Lung (tissue), 12 donors: Measurements from ENCODE around the gene NPHP4. TPM values are rescaled to one million over a fixed set of nuclear protein-coding genes. Genes with fewer than 3 reads are reported as not detected.

Experiments used
- ATAC-seq: fragments of 200-7000 bp; cut with Tn5 transposase; one replicate; pipeline ENCODE4 v1.9.1; 2020; ENCODE audit warnings: moderate number of reproducible peaks; ENCODE audit not compliant: insufficient read depth, low FRiP score
- DNase-seq, 3 donors: peaks; one replicate each; pipeline ENCODE4 v3.0.0-alpha.2; 2013 to 2017
- H3K27ac ChIP-seq, 2 donors: one replicate each; pipeline ENCODE4 v1.5.1; 2013; ENCODE audit warnings: mild to moderate bottlenecking in 2 of 2, moderate library complexity in 2 of 2, control low read depth in 1 of 2, inconsistent platforms in 1 of 2, low read depth in 1 of 2, low read length in 1 of 2
- H3K27me3 ChIP-seq, 3 donors: one replicate each; pipeline ENCODE4 v1.5.1; 2013; ENCODE audit warnings: low read length in 2 of 3; ENCODE audit not compliant: control insufficient read depth in 3 of 3, insufficient read depth in 3 of 3
- H3K36me3 ChIP-seq, 4 donors: one replicate each; pipeline ENCODE4 v1.5.1; 2013; ENCODE audit warnings: low read length in 4 of 4, mild to moderate bottlenecking in 1 of 4, moderate library complexity in 1 of 4; ENCODE audit not compliant: control insufficient read depth in 4 of 4, insufficient read depth in 4 of 4
- H3K4me1 ChIP-seq, 5 donors: one replicate each; pipeline ENCODE4 v1.5.1; 2013; ENCODE audit warnings: low read length in 5 of 5, mild to moderate bottlenecking in 2 of 5, moderate library complexity in 1 of 5; ENCODE audit not compliant: control insufficient read depth in 5 of 5, insufficient read depth in 5 of 5
- H3K4me3 ChIP-seq: one replicate; pipeline ENCODE4 v1.5.1; 2013; ENCODE audit warnings: mild to moderate bottlenecking, control low read depth, moderate library complexity
- H3K9ac ChIP-seq, 2 donors: one replicate each; pipeline ENCODE4 v1.5.1; 2013; ENCODE audit warnings: low read length in 2 of 2, control low read depth in 1 of 2; ENCODE audit not compliant: insufficient read depth in 1 of 2
- H3K9me3 ChIP-seq, 4 donors: one replicate each; pipeline ENCODE4 v1.5.1; 2013; ENCODE audit warnings: low read length in 3 of 4, mild to moderate bottlenecking in 1 of 4, moderate library complexity in 1 of 4; ENCODE audit not compliant: control insufficient read depth in 4 of 4, insufficient read depth in 3 of 4
- CTCF ChIP-seq: IDR thresholded peaks from 2 replicates; pipeline ENCODE4 v1.5.1; 2012; ENCODE audit warnings: mild to moderate bottlenecking; ENCODE audit errors: control extremely low read depth, extremely low read depth
- whole genome bisulfite sequencing, 2 donors: extraction: QIAGEN DNeasy Blood & Tissue Kit; methylation state at CpG; one replicate each; pipeline ENCODE4 v1.1.7; 2013; 5-methylcytosine and 5-hydroxymethylcytosine counted together
- polyA plus RNA-seq, 2 donors: library from polyadenylated mRNA; stranded (reverse); fragments of 200-250 nt; gene quantifications; one replicate each; pipeline ENCODE4 v1.2.1, GENCODE V29; 2013
- total RNA-seq, 2 donors: library from RNA; depleted of rRNA in 1 of 2; stranded (reverse); fragments of >200 nt in 1 of 2; gene quantifications; one replicate each; pipeline ENCODE4 v1.2.1, GENCODE V29; 2014 to 2021
- donor health status: control.
- donor health status: control.
- donor health status: Bipolar disorder and iron deficiency.
- donor health status: healthy.
- donor health status: DM: yes; HTN: yes; CAD: no.

The NPHP4 gene
- total and polyA plus RNA-seq, 4 donors, result 6.0 to 23.3 (median 11.1) TPM

DNA sequence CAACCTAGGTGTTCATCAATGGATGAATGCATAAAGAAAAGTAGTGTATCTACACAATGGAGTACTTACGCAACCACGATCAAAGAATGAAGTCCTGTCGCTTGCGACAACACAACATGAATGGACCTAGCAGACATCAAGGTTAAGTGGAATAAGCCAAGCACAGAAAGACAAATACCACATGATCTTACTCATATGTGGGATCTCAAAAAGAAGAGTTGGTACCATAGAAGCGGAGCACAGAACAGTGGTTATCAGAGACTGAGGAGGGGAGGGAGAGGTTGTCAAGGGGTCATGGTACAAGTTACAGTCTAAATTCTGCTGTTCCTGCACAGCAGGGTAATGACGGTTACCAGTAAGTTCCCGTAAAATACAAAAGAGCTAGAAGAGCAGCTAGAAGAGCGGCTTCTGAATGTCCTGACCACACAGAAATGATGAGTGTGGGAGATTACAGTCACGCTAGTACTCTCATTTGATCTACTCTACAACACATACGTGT lies 36.7 kb downstream of the NPHP4 start:
- H3K9ac ChIP-seq, result no peak overlapping the region
- no peak overlapping the region for H3K27ac ChIP-seq
- no peak for ATAC-seq
- H3K9me3 ChIP-seq, result no peaks in the 10 kb centered on the region
- peaks cover 0 to 17% (median 4%) of the 10 kb centered on the region in 4 donors for H3K36me3 ChIP-seq
- no peak for TF ChIP-seq CTCF
- 90 to 95% methylated on average over 10 of the region's 10 CpGs for WGBS, 2 donors
- no peak overlapping the region for H3K4me3 ChIP-seq
- H3K27me3 ChIP-seq, result no peaks in the 10 kb centered on the region
- DNase-seq, result no peak
- peaks cover 0 to 16% (median 0%) of the 10 kb centered on the region in 5 donors for H3K4me1 ChIP-seq

DNA sequence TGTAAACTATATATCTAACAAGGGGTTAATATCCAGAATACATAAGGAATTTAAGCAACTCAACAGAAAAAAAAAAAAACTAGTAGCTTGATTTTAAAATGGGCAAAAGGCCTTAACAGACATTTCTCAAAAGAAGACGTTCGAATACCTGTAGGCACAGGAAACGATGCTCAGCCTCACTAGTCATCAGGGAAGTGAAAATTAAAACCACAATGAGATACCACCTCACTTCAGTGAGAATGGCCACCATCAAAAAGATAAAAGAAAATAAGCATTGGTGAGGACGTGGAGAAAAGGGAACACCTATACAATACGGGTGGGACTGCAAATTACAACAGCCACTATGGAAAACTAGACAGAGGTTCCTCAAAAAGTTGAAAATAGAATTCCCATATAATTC lies 37.3 kb downstream of the NPHP4 start:
- no peak overlapping the region for H3K27ac ChIP-seq
- DNase-seq (no peak), ATAC-seq (no peak)
- WGBS, 2 donors, result 80 to 82% methylated on average over 5 of the region's 5 CpGs
- no peaks in the 10 kb centered on the region for H3K9me3 ChIP-seq
- no peak overlapping the region for H3K4me3 ChIP-seq
- H3K4me1 ChIP-seq, result peaks cover 0 to 16% (median 0%) of the 10 kb centered on the region in 5 donors
- H3K9ac ChIP-seq, result no peak overlapping the region
- H3K36me3 ChIP-seq, result peaks cover 0 to 16% (median 4%) of the 10 kb centered on the region in 4 donors
- TF ChIP-seq CTCF, result no peak
- no peaks in the 10 kb centered on the region for H3K27me3 ChIP-seq

DNA sequence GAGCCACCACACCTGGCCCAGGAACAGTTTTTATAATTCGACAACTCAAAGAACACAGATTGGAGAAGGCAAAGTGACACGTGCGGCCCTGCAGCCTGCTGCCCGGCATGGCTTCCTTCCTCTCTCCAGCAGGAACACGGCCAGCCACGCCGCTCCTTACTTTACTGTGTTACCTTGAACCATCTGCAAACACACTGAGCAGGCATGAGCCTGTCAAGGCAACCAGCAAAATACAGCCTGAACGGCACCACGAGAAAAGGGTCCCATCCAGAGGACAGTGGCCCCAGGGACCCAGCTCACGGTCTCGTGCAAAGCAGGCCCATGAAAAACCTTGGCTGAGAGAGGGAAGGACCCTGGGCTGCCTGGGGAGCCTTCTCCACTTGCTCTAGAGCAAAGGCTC lies 38.8 kb downstream of the NPHP4 start:
- Histone ChIP-seq H3K4me3 (no peak overlapping the region), H3K4me1 (peaks cover 0 to 21% (median 4%) of the 10 kb centered on the region in 5 donors), H3K9me3 (no peaks in the 10 kb centered on the region), H3K27me3 (no peaks in the 10 kb centered on the region), H3K36me3 (peaks cover 0 to 10% (median 4%) of the 10 kb centered on the region in 4 donors), H3K9ac (no peak overlapping the region), H3K27ac (no peak overlapping the region)
- no peak for TF ChIP-seq CTCF
- 97% methylated on average over 11 of the region's 11 CpGs for WGBS, 2 donors
- DNase-seq, result no peak
- no peak for ATAC-seq

DNA sequence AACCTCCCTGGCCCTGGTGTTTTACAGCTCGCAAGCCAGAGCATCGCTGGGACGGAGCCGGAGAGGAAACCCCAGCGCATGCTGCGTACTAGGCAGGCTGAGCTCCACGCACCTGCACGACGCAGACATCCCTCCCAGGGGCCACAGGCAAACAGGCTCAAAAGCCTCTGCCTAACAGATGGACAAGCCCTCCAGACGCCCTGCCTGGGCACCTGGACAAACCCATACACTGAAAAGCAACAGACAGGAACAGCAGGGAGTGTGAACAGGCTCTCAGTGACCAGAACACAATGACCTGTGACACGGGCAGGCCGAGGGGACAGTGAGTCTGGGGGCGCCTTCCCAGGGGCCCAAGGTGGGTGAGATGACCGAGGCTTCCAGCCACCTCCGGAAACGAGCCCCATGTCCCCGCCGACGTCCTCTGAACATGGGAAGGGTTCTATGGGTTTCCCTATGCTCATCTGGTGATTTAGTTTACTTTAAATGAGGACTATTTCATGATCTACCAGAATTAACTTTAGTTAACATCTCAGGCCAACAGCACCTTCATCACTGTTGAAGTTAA lies 40.3 kb downstream of the NPHP4 start:
- DNase-seq (no peak), ATAC-seq (no peak)
- Histone ChIP-seq H3K27me3 (no peaks in the 10 kb centered on the region), H3K27ac (no peak overlapping the region), H3K4me1 (peaks cover 0 to 21% (median 4%) of the 10 kb centered on the region in 5 donors), H3K9me3 (no peaks in the 10 kb centered on the region), H3K4me3 (no peak overlapping the region), H3K36me3 (peaks cover 0 to 20% (median 4%) of the 10 kb centered on the region in 4 donors), H3K9ac (no peak overlapping the region)
- TF ChIP-seq CTCF, result no peak
- 93 to 94% methylated on average over 19 of the region's 19 CpGs for WGBS, 2 donors
